ENCODE results near the gene GSTK1.
A peak's percentile ranks its signal among the peaks of the same experiment; 100 is the strongest.

DNA sequence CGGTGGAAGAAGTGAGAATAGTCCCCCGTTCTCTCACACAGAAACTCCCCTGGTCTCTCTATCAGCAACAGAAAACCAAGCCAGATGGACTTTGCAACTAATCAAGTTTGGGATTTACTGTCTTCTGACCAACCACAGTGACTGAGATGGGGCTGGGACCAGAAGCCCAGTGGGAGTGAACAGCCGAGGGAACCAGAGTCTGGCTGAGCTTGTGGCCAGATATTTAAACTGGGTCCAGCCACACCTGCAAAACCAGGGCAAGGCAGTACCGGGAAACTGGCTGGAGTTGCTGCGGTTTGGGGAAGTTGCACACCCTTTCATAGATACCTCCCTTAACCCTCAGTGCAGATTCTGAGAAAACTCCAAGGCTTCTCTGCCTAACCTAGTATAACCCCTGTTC is 6.0 kb downstream of the GSTK1 start:
- TF ChIP-seq, protein P1, sequence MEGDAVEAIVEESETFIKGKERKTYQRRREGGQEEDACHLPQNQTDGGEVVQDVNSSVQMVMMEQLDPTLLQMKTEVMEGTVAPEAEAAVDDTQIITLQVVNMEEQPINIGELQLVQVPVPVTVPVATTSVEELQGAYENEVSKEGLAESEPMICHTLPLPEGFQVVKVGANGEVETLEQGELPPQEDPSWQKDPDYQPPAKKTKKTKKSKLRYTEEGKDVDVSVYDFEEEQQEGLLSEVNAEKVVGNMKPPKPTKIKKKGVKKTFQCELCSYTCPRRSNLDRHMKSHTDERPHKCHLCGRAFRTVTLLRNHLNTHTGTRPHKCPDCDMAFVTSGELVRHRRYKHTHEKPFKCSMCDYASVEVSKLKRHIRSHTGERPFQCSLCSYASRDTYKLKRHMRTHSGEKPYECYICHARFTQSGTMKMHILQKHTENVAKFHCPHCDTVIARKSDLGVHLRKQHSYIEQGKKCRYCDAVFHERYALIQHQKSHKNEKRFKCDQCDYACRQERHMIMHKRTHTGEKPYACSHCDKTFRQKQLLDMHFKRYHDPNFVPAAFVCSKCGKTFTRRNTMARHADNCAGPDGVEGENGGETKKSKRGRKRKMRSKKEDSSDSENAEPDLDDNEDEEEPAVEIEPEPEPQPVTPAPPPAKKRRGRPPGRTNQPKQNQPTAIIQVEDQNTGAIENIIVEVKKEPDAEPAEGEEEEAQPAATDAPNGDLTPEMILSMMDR (IDR thresholded peaks at IDR 0.05) = no peak
- peak in 1 of 2 donors; percentile 9 for TF ChIP-seq POLR2A (IDR thresholded peaks at IDR 0.05)
